ENCODE results near the gene TPCN2. TPM values are rescaled to one million over a fixed set of nuclear protein-coding genes. Genes with fewer than 3 reads are reported as not detected.

Gene TPCN2
- total and polyA plus RNA-seq, 2 of the 4 experiments (the other 2 are of a cell fraction): 3.4 to 8.0 TPM

GRCh38 chr11:69156673-69157155, 108.0 kb downstream of the TPCN2 start:
- CTCF ChIA-PET: no interaction called here
- peak; percentile 52 for ATAC-seq (ENCODE audit: low read depth)

More at GRCh38 chr11:69156673-69157155, 108.0 kb downstream of the TPCN2 start:
- TF ChIP-seq SMC3 (IDR thresholded peaks at IDR 0.05; ENCODE audit: low read depth, low read length) (no peak), CEBPB (IDR thresholded peaks at IDR 0.05; ENCODE audit: low read depth, low read length) (peak; percentile 87)
- H3K36me3 ChIP-seq (ENCODE audit: control insufficient read depth, insufficient read depth, low read length): no peaks in the 10 kb centered on the region
- dilution Hi-C loops (cut with HindIII; ENCODE audit: low sequenced_read_pairs, unreplicated experiment) (no loop called here), in situ Hi-C loops (cut with MboI; ENCODE audit: low sequenced_read_pairs) (no loop called here), intact Hi-C loops (cut with micrococcal nuclease) (no loop called here)
- peak overlapping the region; percentile 20; the same call in 1 of the 2 replicates for H3K9ac ChIP-seq (ENCODE audit: low read depth, low read length)
- BruUV-seq (replicated peaks): no TSS peak
- H3K4ac ChIP-seq (ENCODE audit: low read depth, low read length): peak overlapping the region; percentile 85
- peak overlapping the region; percentile 52 to 80 for H4K8ac ChIP-seq (ENCODE audit: low read depth in 2 of 2, low read length in 2 of 2)
- H2BK20ac ChIP-seq (ENCODE audit: low read depth, low read length): peak overlapping the region; percentile 43; the same call in 1 of the 2 replicates
- H4K20me1 ChIP-seq (ENCODE audit: insufficient read depth, low read length): no peaks in the 10 kb centered on the region
- H4K5ac ChIP-seq (ENCODE audit: low read depth, low read length): peak overlapping the region; percentile 81
- peak overlapping the region; percentile 97 for H2AK5ac ChIP-seq (ENCODE audit: low read depth, low read length)
- H3K27me3 ChIP-seq (ENCODE audit: control insufficient read depth, insufficient read depth, low read length): no peaks in the 10 kb centered on the region
- H2BK120ac ChIP-seq (ENCODE audit: low read depth, low read length): peak overlapping the region; percentile 75
- peak overlapping the region; percentile 83 for H2AK9ac ChIP-seq (replicated peaks; ENCODE audit: low read depth, low read length, poor library complexity)
- H3K14ac ChIP-seq (replicated peaks; ENCODE audit: low read depth, low read length): peak overlapping the region; percentile 83
- H3K56ac ChIP-seq (ENCODE audit: extremely low read depth, insufficient read depth, low read length): no peak overlapping the region
- H4K91ac ChIP-seq (ENCODE audit: insufficient read depth, low read depth, low read length): peak overlapping the region; percentile 80
- no peak overlapping the region for H3K4me3 ChIP-seq (ENCODE audit: insufficient read depth, low read depth, low read length)
- peak overlapping the region; percentile 67; the same call in 1 of the 2 replicates for H3K18ac ChIP-seq (ENCODE audit: low read depth, low read length)
- H3K9me3 ChIP-seq (ENCODE audit: control insufficient read depth, insufficient read depth, low read length): no peaks in the 10 kb centered on the region
- H2AFZ ChIP-seq (replicated peaks; ENCODE audit: low read length, poor library complexity): peak overlapping the region; percentile 83
- POLR2A ChIA-PET (ENCODE audit: unreplicated experiment): no interaction called here
- no CpG with 5 or more reads among the region's 15 CpGs for WGBS, 2 experiments (ENCODE audit: extremely low coverage in 2 of 2, insufficient read length in 1 of 2)
- peak overlapping the region; percentile 73; the same call in 1 of the 3 replicates for H2BK15ac ChIP-seq (ENCODE audit: low read depth, low read length)
- peak overlapping the region; percentile 47; the same call in 1 of the 2 replicates for H3K23ac ChIP-seq (ENCODE audit: low read depth, low read length)
- peak; percentile 29 for DNase-seq
- H3K4me1 ChIP-seq (ENCODE audit: control insufficient read depth, insufficient read depth, low read length): peaks cover 20% of the 10 kb centered on the region
- peaks cover 3% of the 10 kb centered on the region for H3K9me1 ChIP-seq (ENCODE audit: insufficient read depth, low read length)
- no peak overlapping the region for H2BK5ac ChIP-seq (ENCODE audit: low read depth, low read length, poor library complexity, severe bottlenecking)
- peak overlapping the region; percentile 49 for H3K27ac ChIP-seq (ENCODE audit: insufficient read depth, low read length)
- no peaks in the 10 kb centered on the region for H3K79me1 ChIP-seq (ENCODE audit: low read depth in 1 of 2, low read length in 2 of 2)
- no peak overlapping the region; the same call in 1 of the 2 replicates for H3K4me2 ChIP-seq (ENCODE audit: low read depth, low read length)

Measured in IMR-90 (cell line).